SK-N-SH (cell line): Measurements from ENCODE around the gene C12orf56. TPM values are rescaled to one million over a fixed set of nuclear protein-coding genes. Genes with fewer than 3 reads are reported as not detected.

Experiments
- CTCF ChIA-PET: fragments of 300-600, 350-600 bp; formaldehyde crosslinking; extraction: SDS; loops from one replicate; lab custom pipeline; 2021; lab: Yijun Ruan, JAX
- POLR2A ChIA-PET: fragments of 350-600 bp; sonication (Branson Sonifier 250); formaldehyde crosslinking; extraction: SDS; loops from one replicate; lab custom pipeline; 2020; ENCODE audit warnings: antibody characterized with exemption, inconsistent platforms; lab: Yijun Ruan, JAX
- DNase-seq: peaks from one replicate; pipeline ENCODE4 v3.0.0; 2012
- H2AFZ ChIP-seq: fragments of 200-600 bp; sonication (generic); 2 replicates; pipeline ENCODE4 v1.8.1; 2016; ENCODE audit warnings: antibody characterized with exemption, mild to moderate bottlenecking, low read depth
- H3F3A ChIP-seq: fragments of 200-600 bp; sonication (generic); replicated peaks from 2 replicates; pipeline ENCODE3; 2016; ENCODE audit warnings: antibody characterized with exemption, mild to moderate bottlenecking; ENCODE audit not compliant: insufficient read depth
- H3K27ac ChIP-seq, 2 experiments: fragments of 200-500 bp in 1 of 2; fragments of 200-600 bp in 1 of 2; sonication (Bioruptor generic) in 1 of 2; sonication (generic), shearing (Covaris generic) in 1 of 2; 2 replicates each; pipeline versions ENCODE4 v1.5.1 to v1.6.1; 2014 to 2016; ENCODE audit warnings: low read depth in 2 of 2, inconsistent platforms in 1 of 2, low read length in 1 of 2, mild to moderate bottlenecking in 1 of 2, mixed read lengths in 1 of 2
- H3K27me3 ChIP-seq: fragments of 200-600 bp; sonication (generic), shearing (Covaris generic); 2 replicates; pipeline ENCODE4 v1.6.1; 2016; ENCODE audit warnings: mixed run types; ENCODE audit not compliant: insufficient read depth
- H3K36me3 ChIP-seq, 2 experiments: fragments of 200-500 bp in 1 of 2; fragments of 200-600 bp in 1 of 2; sonication (Bioruptor generic) in 1 of 2; sonication (generic) in 1 of 2; replicated peaks in 1 of 2; 2 replicates each; pipeline versions ENCODE3 to v1.5.1; 2014 to 2016; ENCODE audit warnings: low read length in 1 of 2, mild to moderate bottlenecking in 1 of 2; ENCODE audit not compliant: insufficient read depth in 2 of 2, control insufficient read depth in 1 of 2
- H3K4me1 ChIP-seq, 2 experiments: fragments of 200-500 bp in 1 of 2; fragments of 200-600 bp in 1 of 2; sonication (Bioruptor generic) in 1 of 2; sonication (generic), shearing (Covaris generic) in 1 of 2; 2 replicates each; pipeline versions ENCODE4 v1.5.1 to v1.6.1; 2014 to 2016; ENCODE audit warnings: low read depth in 1 of 2, low read length in 1 of 2, mixed run types in 1 of 2; ENCODE audit not compliant: insufficient read depth in 2 of 2, control insufficient read depth in 1 of 2
- H3K4me2 ChIP-seq: fragments of 200-600 bp; sonication (generic), shearing (Covaris generic); 2 replicates; pipeline ENCODE4 v1.6.1; 2017; ENCODE audit warnings: mixed run types
- H3K4me3 ChIP-seq, 2 experiments: fragments of 200-500 bp in 1 of 2; fragments of 200-600 bp in 1 of 2; sonication (Bioruptor generic) in 1 of 2; sonication (generic), shearing (Covaris generic) in 1 of 2; 2 replicates each; pipeline versions ENCODE4 v1.5.1 to v1.8.1; 2014 to 2016; ENCODE audit warnings: low read depth in 2 of 2, inconsistent platforms in 1 of 2, low read length in 1 of 2, mild to moderate bottlenecking in 1 of 2, mixed read lengths in 1 of 2, moderate library complexity in 1 of 2
- H3K79me2 ChIP-seq: fragments of 200-600 bp; sonication (generic); 2 replicates; pipeline ENCODE4 v1.8.1; 2017; ENCODE audit warnings: mild to moderate bottlenecking; ENCODE audit not compliant: insufficient read depth
- H3K9ac ChIP-seq: fragments of 200-600 bp; sonication (generic); 2 replicates; pipeline ENCODE4 v1.6.1; 2017; ENCODE audit warnings: mixed run types
- H3K9me2 ChIP-seq: fragments of 200-600 bp; sonication (generic); 2 replicates; pipeline ENCODE4 v1.6.1; 2017; ENCODE audit warnings: mixed run types
- H3K9me3 ChIP-seq: fragments of 200-600 bp; sonication (generic); 2 replicates; pipeline ENCODE4 v1.6.1; 2017; ENCODE audit warnings: mixed run types, mild to moderate bottlenecking, moderate library complexity
- H4K20me1 ChIP-seq: fragments of 200-600 bp; sonication (generic); 2 replicates; pipeline ENCODE4 v1.6.1; 2017; ENCODE audit warnings: mild to moderate bottlenecking, mixed run types; ENCODE audit not compliant: insufficient read depth
- CTCF ChIP-seq: fragments of 200-600 bp; sonication (generic); IDR thresholded peaks from 2 replicates; pipeline ENCODE4 v1.6.1; 2017; ENCODE audit warnings: antibody characterized with exemption, mild to moderate bottlenecking, moderate library complexity
- EP300 ChIP-seq, 2 experiments: IDR thresholded peaks; 2 replicates each; pipeline versions ENCODE4 v1.4.0 to v1.6.1; 2012; ENCODE audit warnings: borderline replicate concordance in 1 of 2, low read depth in 1 of 2, low read length in 1 of 2
- FOSL2 ChIP-seq: IDR thresholded peaks from 2 replicates; pipeline ENCODE4 v1.4.0; 2012; ENCODE audit warnings: low read depth, mild to moderate bottlenecking, moderate library complexity, borderline replicate concordance
- FOXM1 ChIP-seq: IDR thresholded peaks from 2 replicates; pipeline ENCODE4 v1.4.0; 2012; ENCODE audit warnings: low read depth, mild to moderate bottlenecking
- GATA2 ChIP-seq: sonication (generic); formaldehyde crosslinking; IDR thresholded peaks from 2 replicates; pipeline ENCODE4 v1.5.0; 2020; ENCODE audit warnings: mild to moderate bottlenecking, missing genetic modification reagents
- JUND ChIP-seq: IDR thresholded peaks from 2 replicates; pipeline ENCODE4 v1.4.0; 2012
- MAX ChIP-seq: IDR thresholded peaks from 2 replicates; pipeline ENCODE4 v1.4.0; 2012; ENCODE audit warnings: low read depth
- MEF2A ChIP-seq: IDR thresholded peaks from 2 replicates; pipeline ENCODE4 v1.4.0; 2012; ENCODE audit warnings: low read depth, borderline replicate concordance
- NRF1 ChIP-seq: IDR thresholded peaks from 2 replicates; pipeline ENCODE4 v1.6.1; 2012; ENCODE audit warnings: low read depth, mild to moderate bottlenecking, low read length
- PBX3 ChIP-seq: IDR thresholded peaks from 2 replicates; pipeline ENCODE4; 2012
- POLR2AphosphoS5 ChIP-seq: IDR thresholded peaks from 2 replicates; pipeline ENCODE4 v1.6.1; 2012; ENCODE audit warnings: low read depth, low read length
- RAD21 ChIP-seq: IDR thresholded peaks from 2 replicates; pipeline ENCODE4 v1.6.1; 2012; ENCODE audit warnings: mild to moderate bottlenecking, low read length
- RCOR1 ChIP-seq: fragments of 150-350 bp; IDR thresholded peaks from 2 replicates; pipeline ENCODE4 v1.6.1; 2017; ENCODE audit warnings: antibody characterized with exemption, low read length
- TAF1 ChIP-seq: IDR thresholded peaks from 2 replicates; pipeline ENCODE4 v1.6.1; 2012; ENCODE audit warnings: low read depth, mild to moderate bottlenecking, low read length, moderate library complexity, borderline replicate concordance
- TCF12 ChIP-seq: IDR thresholded peaks from 2 replicates; pipeline ENCODE4 v1.4.0; 2012
- TEAD4 ChIP-seq: IDR thresholded peaks from 2 replicates; pipeline ENCODE4 v1.4.0; 2012; ENCODE audit warnings: mild to moderate bottlenecking, borderline replicate concordance; ENCODE audit not compliant: insufficient read depth
- WGBS: methylation state at CpG from one replicate; pipeline ENCODE4 v1.1.6; 2017; ENCODE audit warnings: low lambda C conversion rate; 5-methylcytosine and 5-hydroxymethylcytosine counted together
- polyA plus RNA-seq, 3 experiments: library from polyadenylated mRNA; depleted of rRNA; stranded (reverse); fragments of >200 nt; gene quantifications; 2 replicates each; pipeline ENCODE4 v1.2.3, GENCODE V29; 2012

The C12orf56 gene
- polyA plus RNA-seq, 1 of the 3 experiments (the other 2 are of a cell fraction) = not detected

GRCh38 chr12:64278421-64278820, 112.1 kb downstream of the C12orf56 start:
- H3K4me2 ChIP-seq = no peak overlapping the region
- no peak overlapping the region for H3K27ac ChIP-seq
- no peaks in the 10 kb centered on the region for H4K20me1 ChIP-seq
- H3K36me3 ChIP-seq = no peaks in the 10 kb centered on the region
- no peaks in the 10 kb centered on the region for H3K79me2 ChIP-seq
- H3K4me1 ChIP-seq = no peaks in the 10 kb centered on the region
- H3K9ac ChIP-seq = no peak overlapping the region
- no peaks in the 10 kb centered on the region; the same call in 1 of the 2 replicates for H3K27me3 ChIP-seq
- H3F3A ChIP-seq = no peaks in the 10 kb centered on the region
- no peaks in the 10 kb centered on the region for H3K9me2 ChIP-seq
- ChIA-PET POLR2A (no interaction called here), CTCF (no interaction called here)
- no peak overlapping the region for H3K4me3 ChIP-seq
- H2AFZ ChIP-seq = no peak overlapping the region
- TF ChIP-seq PBX3 (no peak), JUND (no peak), RCOR1 (no peak), EP300 (IDR thresholded peaks at IDR 0.05; ENCODE audit: borderline replicate concordance in 1 of 2, low read depth in 1 of 2, low read length in 1 of 2) (no peak), TCF12 (no peak), TEAD4 (no peak), RAD21 (no peak), GATA2 (no peak), POLR2AphosphoS5 (no peak), FOXM1 (no peak), MAX (no peak), FOSL2 (no peak), MEF2A (no peak), TAF1 (no peak), CTCF (no peak), NRF1 (no peak)
- H3K9me3 ChIP-seq = no peaks in the 10 kb centered on the region
- WGBS = 77% methylated on average over 4 of the region's 4 CpGs
- DNase-seq = no peak
